OCI-LY7 (cell line): ENCODE data around the gene APOA1. TPM values are rescaled to one million over a fixed set of nuclear protein-coding genes. Genes with fewer than 3 reads are reported as not detected.

Source experiments
- BruUV-seq: library from RNA; stranded (reverse); fragments of 400-500 nt; replicated peaks from 2 replicates; lab custom pipeline; 2021; lab: Mats Ljungman, UMichigan
- CTCF ChIA-PET: fragments of 300-600 bp; sonication (Branson Sonifier 250); formaldehyde crosslinking; loops from one replicate; lab custom pipeline; 2022; ENCODE audit warnings: antibody characterized with exemption; ENCODE audit not compliant: unreplicated experiment; lab: Charles Lee
- POLR2A ChIA-PET: fragments of 300-600 bp; sonication (Branson Sonifier 250); formaldehyde crosslinking; loops from one replicate; lab custom pipeline; 2022; ENCODE audit warnings: antibody characterized with exemption; lab: Charles Lee
- DNase-seq: peaks from one replicate; pipeline ENCODE4 v3.0.0-alpha.2; 2015; ENCODE audit warnings: low spot score
- H2AFZ ChIP-seq: fragments of 200-600 bp; sonication (generic), shearing (Covaris generic); 2 replicates; pipeline ENCODE4 v1.6.1; 2014; ENCODE audit warnings: mild to moderate bottlenecking, antibody characterized with exemption, low read length, moderate library complexity
- H3K27ac ChIP-seq: fragments of 200-600 bp; sonication (generic); 2 replicates; pipeline ENCODE4 v1.5.1; 2014; ENCODE audit warnings: mixed run types, low read depth, mild to moderate bottlenecking, moderate library complexity, low read length, inconsistent platforms; ENCODE audit not compliant: poor library complexity, severe bottlenecking
- H3K36me3 ChIP-seq: fragments of 200-600 bp; sonication (generic); 2 replicates; pipeline ENCODE4 v1.6.1; 2014; ENCODE audit warnings: mild to moderate bottlenecking, antibody characterized with exemption, low read length, moderate library complexity, mixed read lengths; ENCODE audit not compliant: insufficient read depth
- H3K4me1 ChIP-seq: fragments of 200-600 bp; sonication (generic); 2 replicates; pipeline ENCODE4 v1.5.1; 2014; ENCODE audit warnings: mild to moderate bottlenecking, low read length; ENCODE audit not compliant: insufficient read depth, poor library complexity, severe bottlenecking
- H3K4me2 ChIP-seq: fragments of 200-600 bp; sonication (generic); 2 replicates; pipeline ENCODE4 v1.6.1; 2014; ENCODE audit warnings: mild to moderate bottlenecking, low read length
- H3K4me3 ChIP-seq: fragments of 200-600 bp; sonication (generic); 2 replicates; pipeline ENCODE4 v1.5.1; 2014; ENCODE audit warnings: mild to moderate bottlenecking, low read depth, low read length; ENCODE audit not compliant: poor library complexity, severe bottlenecking
- H3K79me2 ChIP-seq: fragments of 200-600 bp; sonication (generic); 2 replicates; pipeline ENCODE4 v1.6.1; 2016; ENCODE audit warnings: low read depth, mild to moderate bottlenecking, low read length, moderate library complexity, mixed read lengths; ENCODE audit not compliant: insufficient read depth
- H3K9me2 ChIP-seq: fragments of 200-600 bp; sonication (generic); 2 replicates; pipeline ENCODE4 v1.6.1; 2016; ENCODE audit warnings: mild to moderate bottlenecking, low read length, mixed read lengths; ENCODE audit not compliant: insufficient read depth
- H3K9me3 ChIP-seq: fragments of 200-600 bp; sonication (generic); 2 replicates; pipeline ENCODE4 v1.6.1; 2014; ENCODE audit warnings: mild to moderate bottlenecking, mixed run types, low read length, mixed read lengths
- H4K20me1 ChIP-seq: fragments of 200-600 bp; sonication (generic); 2 replicates; pipeline ENCODE4 v1.6.1; 2014; ENCODE audit warnings: mild to moderate bottlenecking, antibody characterized with exemption, low read length, moderate library complexity, mixed read lengths; ENCODE audit not compliant: insufficient read depth
- EZH2phosphoT487 ChIP-seq: fragments of 200-600 bp; sonication (generic); IDR thresholded peaks from 2 replicates; pipeline ENCODE4 v1.6.1; 2018; ENCODE audit warnings: low read depth, borderline replicate concordance, mild to moderate bottlenecking, mixed run types, antibody characterized with exemption, low read length, moderate library complexity, mixed read lengths
- intact Hi-C: fragments of 100-400 bp; cut with micrococcal nuclease; formaldehyde crosslinking; loops from one replicate; pipeline ENCODE4 v1.10.0; 2022; ENCODE audit not compliant: unreplicated experiment
- total RNA-seq, 2 experiments: library from RNA; depleted of rRNA in 1 of 2; stranded (reverse); fragments of >200 nt in 1 of 2; shearing (Covaris generic) in 1 of 2; gene quantifications; 2 replicates each; pipeline ENCODE4 v1.2.3, GENCODE V29; 2014 to 2022
- TF ChIP-seq, protein P1 (sequence below): fragments of 200-600 bp; sonication (generic); conservative IDR thresholded peaks from 2 replicates; pipeline ENCODE4 v1.5.1; 2014; ENCODE audit warnings: mild to moderate bottlenecking, antibody characterized with exemption, low read length, moderate library complexity, mixed read lengths

APOA1 gene
- total RNA-seq, 2 experiments from 2014 or later, result 0.22 TPM; not detected in 1

DNA sequence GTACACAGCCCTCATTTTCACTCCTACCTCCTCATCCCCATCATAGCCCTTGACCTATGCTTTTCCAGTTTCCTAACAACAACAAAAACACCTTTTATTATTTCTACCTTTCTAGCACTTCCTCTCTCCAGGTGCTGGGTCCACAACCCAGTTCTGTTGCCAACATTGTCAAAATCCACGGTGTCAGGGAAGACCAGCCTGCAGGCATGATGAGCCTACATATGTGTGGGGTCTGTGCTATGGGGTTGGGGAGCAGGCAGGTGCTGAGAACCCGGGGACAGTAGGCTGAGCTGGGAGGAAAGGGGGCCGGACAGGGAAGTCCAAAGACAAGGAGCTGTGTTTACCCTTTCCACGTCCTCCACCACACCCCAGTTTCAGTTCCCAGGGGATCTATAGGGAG lies 48.9 kb downstream of the APOA1 start:
- H4K20me1 ChIP-seq, result no peaks in the 10 kb centered on the region
- ChIA-PET POLR2A (interaction anchor here (1.3 to 2.2 kb wide), 3 partner anchors 11 to 141 kb away, joined by 3 to 11 read pairs (median 3); no protein-coding TSS in a partner anchor), CTCF (no interaction called here)
- no TSS peak for BruUV-seq
- H2AFZ ChIP-seq, result peak overlapping the region; percentile 91
- no peaks in the 10 kb centered on the region for H3K9me2 ChIP-seq
- no peak for TF ChIP-seq EZH2phosphoT487
- TF ChIP-seq, protein P1, sequence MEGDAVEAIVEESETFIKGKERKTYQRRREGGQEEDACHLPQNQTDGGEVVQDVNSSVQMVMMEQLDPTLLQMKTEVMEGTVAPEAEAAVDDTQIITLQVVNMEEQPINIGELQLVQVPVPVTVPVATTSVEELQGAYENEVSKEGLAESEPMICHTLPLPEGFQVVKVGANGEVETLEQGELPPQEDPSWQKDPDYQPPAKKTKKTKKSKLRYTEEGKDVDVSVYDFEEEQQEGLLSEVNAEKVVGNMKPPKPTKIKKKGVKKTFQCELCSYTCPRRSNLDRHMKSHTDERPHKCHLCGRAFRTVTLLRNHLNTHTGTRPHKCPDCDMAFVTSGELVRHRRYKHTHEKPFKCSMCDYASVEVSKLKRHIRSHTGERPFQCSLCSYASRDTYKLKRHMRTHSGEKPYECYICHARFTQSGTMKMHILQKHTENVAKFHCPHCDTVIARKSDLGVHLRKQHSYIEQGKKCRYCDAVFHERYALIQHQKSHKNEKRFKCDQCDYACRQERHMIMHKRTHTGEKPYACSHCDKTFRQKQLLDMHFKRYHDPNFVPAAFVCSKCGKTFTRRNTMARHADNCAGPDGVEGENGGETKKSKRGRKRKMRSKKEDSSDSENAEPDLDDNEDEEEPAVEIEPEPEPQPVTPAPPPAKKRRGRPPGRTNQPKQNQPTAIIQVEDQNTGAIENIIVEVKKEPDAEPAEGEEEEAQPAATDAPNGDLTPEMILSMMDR, result no peak
- peaks cover 21% of the 10 kb centered on the region for H3K79me2 ChIP-seq
- peak overlapping the region; percentile 90 for H3K4me3 ChIP-seq
- no peaks in the 10 kb centered on the region for H3K9me3 ChIP-seq
- H3K27ac ChIP-seq, result no peak overlapping the region
- H3K36me3 ChIP-seq, result peaks cover 33% of the 10 kb centered on the region
- DNase-seq, result no peak
- peaks cover 22% of the 10 kb centered on the region for H3K4me1 ChIP-seq
- intact Hi-C loops, result loop anchor here (1.0 to 5.0 kb wide), 2 partner anchors 16 to 444 kb away; partner anchors contain the start of genes BUD13, PCSK7 and RNF214
- peak overlapping the region; percentile 81 for H3K4me2 ChIP-seq

DNA sequence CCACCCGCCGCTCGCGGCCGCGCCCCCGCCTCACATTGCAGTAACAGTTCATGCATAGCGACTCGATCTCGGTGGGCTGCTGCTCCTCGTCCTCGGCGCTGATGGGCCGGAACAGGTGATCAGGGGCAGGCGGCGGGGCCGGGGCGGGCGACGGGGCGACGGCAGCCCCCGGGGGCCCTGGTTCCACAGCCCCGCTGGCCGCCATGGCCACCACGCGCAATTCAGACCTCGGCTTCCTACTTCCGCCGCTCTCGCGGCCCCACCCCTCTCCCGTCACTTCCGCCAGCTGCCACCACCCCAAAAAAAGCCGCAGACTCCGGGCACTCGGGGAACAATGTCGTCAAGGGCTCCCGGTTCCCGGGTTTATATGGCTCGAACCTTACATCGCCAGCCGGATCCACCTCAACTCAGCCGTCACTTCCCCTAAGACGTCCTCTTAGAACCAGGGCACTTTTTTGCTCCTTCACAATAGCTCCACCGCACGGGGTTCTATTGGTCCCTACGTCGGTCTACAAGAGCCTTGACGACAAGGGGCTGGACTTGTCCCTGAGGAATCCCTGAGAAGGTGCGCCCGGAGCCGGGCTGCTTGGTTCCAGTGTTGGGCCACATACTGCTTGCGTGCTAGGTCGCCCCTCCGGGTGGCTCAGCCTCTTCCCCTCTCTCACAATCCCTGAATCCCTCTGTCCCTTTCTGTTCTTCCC lies 49.5 kb downstream of the APOA1 start, which contains the start of gene ZPR1:
Gene ZPR1 (minus strand): TSS at position 238 of the 701 bp plus-strand sequence. CDS start 33 bp downstream, at position 205.
- no peaks in the 10 kb centered on the region for H3K9me2 ChIP-seq
- POLR2A ChIA-PET, result interaction anchor here (0.7 to 2.5 kb wide), 12 partner anchors 11 to 540 kb away, joined by 3 to 19 read pairs (median 4); partner anchors contain the start of genes APOA1, BUD13, CEP164 and PCSK7

More for the DNA sequence above, 49.5 kb downstream of the APOA1 start, which contains the start of gene ZPR1:
- TSS peak; percentile 76 for BruUV-seq
- Histone ChIP-seq H4K20me1 (no peaks in the 10 kb centered on the region), H3K36me3 (peaks cover 39% of the 10 kb centered on the region), H3K4me3 (peak within 1 kb of the TSS; percentile 90), H3K9me3 (no peaks in the 10 kb centered on the region), H2AFZ (peak within 1 kb of the TSS; percentile 91), H3K79me2 (peaks cover 21% of the 10 kb centered on the region), H3K4me2 (peak within 1 kb of the TSS; percentile 81), H3K4me1 (peaks cover 22% of the 10 kb centered on the region), H3K27ac (no peak within 1 kb of the TSS)
- no peak for TF ChIP-seq EZH2phosphoT487
- TF ChIP-seq, protein P1, result no peak
- intact Hi-C loops, result loop anchor here (1.0 to 5.0 kb wide), 2 partner anchors 16 to 444 kb away; partner anchors contain the start of genes BUD13, PCSK7 and RNF214
- DNase-seq, result peak; percentile 74
- CTCF ChIA-PET, result interaction anchor here (0.8 to 1.2 kb wide), 2 partner anchors 16 to 48 kb away, joined by 4 to 5 read pairs; no protein-coding TSS in a partner anchor
